NOMO-1 (cell line): ENCODE measurements around the gene TTC39A.
A peak's percentile ranks its signal among the peaks of the same experiment; 100 is the strongest.

ENCODE experiments used
- DNase-seq, 2 experiments: peaks; one replicate each; lab custom pipeline; 2025; ENCODE audit not compliant: unreplicated experiment in 2 of 2; lab: John Stamatoyannopoulos, UW

TTC39A gene

GRCh38 chr1:51299185-51299885, 31.0 kb downstream of the TTC39A start:
- DNase-seq = no peak

- DNase-seq = no peak
These were observed 32.0 kb downstream of the TTC39A start for GRCh38 chr1:51298322-51298705.

- DNase-seq = no peak
These were observed 32.7 kb downstream of the TTC39A start for GRCh38 chr1:51297401-51298321.

GRCh38 chr1:51296383-51297357, 33.7 kb downstream of the TTC39A start:
- DNase-seq = peak; percentile 52 to 58

GRCh38 chr1:51295926-51296325, 34.4 kb downstream of the TTC39A start:
- no peak for DNase-seq

GRCh38 chr1:51294566-51295184, 35.7 kb downstream of the TTC39A start:
- DNase-seq = no peak

GRCh38 chr1:51293898-51294515, 36.4 kb downstream of the TTC39A start:
- no peak for DNase-seq

GRCh38 chr1:51290489-51290847, 39.9 kb downstream of the TTC39A start:
- no peak for DNase-seq

GRCh38 chr1:51289676-51290488, 40.5 kb downstream of the TTC39A start:
- DNase-seq = no peak

GRCh38 chr1:51288578-51288977, 41.8 kb downstream of the TTC39A start:
- no peak for DNase-seq

GRCh38 chr1:51287966-51288365, 42.4 kb downstream of the TTC39A start:
- no peak for DNase-seq

- DNase-seq = no peak
These were observed 45.3 kb downstream of the TTC39A start for GRCh38 chr1:51285055-51285454.

- no peak for DNase-seq
These were observed 45.8 kb downstream of the TTC39A start for GRCh38 chr1:51284487-51284954.

GRCh38 chr1:51283979-51284378, 46.4 kb downstream of the TTC39A start:
- DNase-seq = no peak

- no peak for DNase-seq
These were observed 47.8 kb downstream of the TTC39A start for GRCh38 chr1:51282605-51283004.

GRCh38 chr1:51281807-51282206, 48.6 kb downstream of the TTC39A start:
- DNase-seq = no peak

GRCh38 chr1:51280321-51280978, 49.9 kb downstream of the TTC39A start:
- DNase-seq = no peak

GRCh38 chr1:51276286-51276685, 54.1 kb downstream of the TTC39A start:
- no peak for DNase-seq

GRCh38 chr1:51274676-51275075, 55.7 kb downstream of the TTC39A start:
- no peak for DNase-seq
